Cerebellar cortex (tissue), 1 donor: ENCODE data around the gene NACC1.

Source experiments
- DNase-seq: peaks from one replicate; pipeline ENCODE4 v3.0.0-alpha.2; 2015; ENCODE audit warnings: low spot score

Gene NACC1

GRCh38 chr19:13100031-13100588, 18.0 kb upstream of the NACC1 start:
- DNase-seq, result no peak

GRCh38 chr19:13100841-13101589, 17.0 kb upstream of the NACC1 start:
- no peak for DNase-seq

- DNase-seq, result no peak
Measured at GRCh38 chr19:13101590-13102415, 16.3 kb upstream of the NACC1 start.

GRCh38 chr19:13102416-13102665, 15.7 kb upstream of the NACC1 start:
- no peak for DNase-seq

GRCh38 chr19:13102666-13103580, 15.1 kb upstream of the NACC1 start, which contains the start of gene LYL1:
LYL1 (minus strand) TSS chr19:13102858; CDS start chr19:13101171, 1,687 bp downstream.
- DNase-seq, result no peak

GRCh38 chr19:13103581-13104359, 14.3 kb upstream of the NACC1 start:
- no peak for DNase-seq

- DNase-seq, result peak; percentile 45
Measured at GRCh38 chr19:13104360-13104847, 13.7 kb upstream of the NACC1 start.

GRCh38 chr19:13104848-13105711, 13.0 kb upstream of the NACC1 start:
- DNase-seq, result no peak

GRCh38 chr19:13109361-13110098, 8.5 kb upstream of the NACC1 start:
- DNase-seq, result no peak

- DNase-seq, result no peak
Measured at GRCh38 chr19:13110099-13110610, 7.9 kb upstream of the NACC1 start.

- no peak for DNase-seq
Measured at GRCh38 chr19:13112555-13112954, 5.5 kb upstream of the NACC1 start.

GRCh38 chr19:13115936-13116281, 2.2 kb upstream of the NACC1 start:
- DNase-seq, result no peak

- peak; percentile 93 for DNase-seq
Measured at GRCh38 chr19:13116282-13117175, 1.5 kb upstream of the NACC1 start, which contains the start of gene TRMT1. TRMT1 (minus strand) TSS chr19:13116740; CDS start chr19:13116399, 341 bp downstream.

GRCh38 chr19:13117176-13117771, 790 bp upstream of the NACC1 start:
- peak; percentile 29 for DNase-seq

- peak; percentile 37 for DNase-seq
Measured at GRCh38 chr19:13118424-13119193, 545 bp downstream of the NACC1 start.

GRCh38 chr19:13119627-13120026, 1.6 kb downstream of the NACC1 start:
- DNase-seq, result no peak

GRCh38 chr19:13120031-13120430, 2.0 kb downstream of the NACC1 start:
- no peak for DNase-seq
